AG08396 (cell line): Measurements from ENCODE around the gene DZANK1.
"Not testable (repeated sequence)": the region's sequence is repeated elsewhere in the genome, so short reads cannot be mapped to it uniquely, and the experiment has no call there.

ENCODE experiments used
- DNase-seq: peaks from one replicate; pipeline ENCODE4 v3.0.0; 2012; ENCODE audit warnings: low spot score, mixed read lengths

The DZANK1 gene

DNA sequence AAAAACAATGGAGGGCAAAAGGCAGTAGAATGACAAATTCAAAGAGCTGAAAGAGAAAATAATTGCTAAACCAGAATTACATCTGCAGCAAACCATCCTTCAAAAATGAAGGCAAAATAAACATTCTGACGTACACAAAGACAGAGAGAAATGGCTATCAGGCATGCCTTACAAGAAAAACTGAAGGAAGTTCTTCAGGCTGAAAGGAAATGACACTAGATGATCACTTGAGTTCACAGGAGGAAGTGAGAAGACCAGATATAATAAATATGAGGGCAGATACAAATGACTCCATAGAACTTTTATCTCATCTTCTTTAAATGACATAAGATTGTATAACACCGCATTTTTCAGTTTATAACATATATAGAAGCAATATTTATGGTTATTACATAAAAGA lies 30.0 kb downstream of the DZANK1 start:
- no peak for DNase-seq

DNA sequence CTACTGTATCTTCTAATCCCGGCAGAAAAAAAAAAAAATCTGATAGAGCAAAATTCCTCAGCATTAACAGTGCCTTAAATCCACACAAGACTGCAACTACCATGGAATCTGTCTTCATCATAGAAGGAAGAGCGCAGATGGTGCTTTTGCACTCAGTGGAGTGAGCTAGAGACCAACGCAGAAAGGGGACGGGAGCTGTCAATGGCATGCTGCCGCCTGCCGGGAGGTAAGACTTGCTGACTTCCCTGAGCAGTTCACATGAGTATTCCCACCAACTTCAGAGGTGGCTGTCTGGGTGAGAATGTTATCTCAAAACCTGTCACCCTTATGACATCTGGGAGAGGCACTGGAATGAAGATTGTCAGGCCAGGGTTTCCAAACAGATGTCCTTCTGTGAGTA lies 35.6 kb downstream of the DZANK1 start:
- DNase-seq, result no peak

- no peak for DNase-seq
Measured at GRCh38 chr20:18430172-18430826, 36.5 kb downstream of the DZANK1 start.

- DNase-seq, result peak; percentile 11
Measured at GRCh38 chr20:18428490-18429173, 38.2 kb downstream of the DZANK1 start.

GRCh38 chr20:18427214-18427613 lies 39.6 kb downstream of the DZANK1 start:
- no peak for DNase-seq

- DNase-seq, result no peak
Measured at GRCh38 chr20:18421608-18422007, 45.2 kb downstream of the DZANK1 start.

GRCh38 chr20:18416486-18416885 lies 50.3 kb downstream of the DZANK1 start:
- no peak for DNase-seq

- no peak for DNase-seq
Measured at GRCh38 chr20:18414140-18414539, 52.7 kb downstream of the DZANK1 start.

DNA sequence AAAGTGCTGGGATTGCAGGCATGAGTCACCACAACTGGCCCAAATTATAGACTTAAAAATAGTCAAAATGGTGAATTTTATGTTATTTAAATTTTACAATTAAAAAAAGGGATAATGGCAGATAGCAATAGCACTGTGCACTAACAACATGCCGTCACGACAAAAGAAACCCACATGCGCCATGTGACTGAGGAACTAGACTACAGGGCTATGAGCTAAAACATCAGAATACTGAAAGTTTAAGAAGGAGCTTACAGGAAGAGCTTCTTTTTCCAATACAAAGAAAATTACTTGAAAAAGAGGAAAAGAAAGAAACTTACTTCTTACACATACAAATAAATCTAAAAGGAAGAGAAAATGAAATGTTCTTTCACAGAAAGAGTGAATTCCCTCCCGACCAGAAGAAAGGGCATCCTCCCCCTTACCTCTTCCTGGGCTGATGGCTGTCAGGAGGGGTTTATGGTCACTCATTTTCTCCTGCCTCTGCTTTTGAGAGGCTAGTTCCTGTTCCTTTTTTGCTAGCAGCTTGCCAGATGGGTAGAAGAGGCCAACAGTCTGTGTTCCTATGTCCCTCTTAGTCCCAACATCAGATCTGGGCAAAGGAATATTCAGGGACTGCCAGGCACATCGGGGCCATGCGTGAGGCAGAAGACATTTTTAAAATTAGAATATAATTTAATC lies 54.5 kb downstream of the DZANK1 start:
- DNase-seq, result no peak

- DNase-seq, result no peak
Measured at GRCh38 chr20:18405826-18406225, 61.0 kb downstream of the DZANK1 start.

- no peak for DNase-seq
Measured at GRCh38 chr20:18404172-18404571, 62.7 kb downstream of the DZANK1 start.

- DNase-seq, result no peak
Measured at GRCh38 chr20:18403269-18403668, 63.6 kb downstream of the DZANK1 start.

GRCh38 chr20:18401305-18401704 lies 65.5 kb downstream of the DZANK1 start:
- DNase-seq, result no peak

- DNase-seq, result no peak
Measured at GRCh38 chr20:18400460-18400859, 66.4 kb downstream of the DZANK1 start.

GRCh38 chr20:18398713-18399112 lies 68.1 kb downstream of the DZANK1 start:
- not testable (repeated sequence) for DNase-seq

- DNase-seq, result no peak
Measured at GRCh38 chr20:18397030-18397429, 69.8 kb downstream of the DZANK1 start.

- DNase-seq, result no peak
Measured at GRCh38 chr20:18395544-18395943, 71.3 kb downstream of the DZANK1 start.

DNA sequence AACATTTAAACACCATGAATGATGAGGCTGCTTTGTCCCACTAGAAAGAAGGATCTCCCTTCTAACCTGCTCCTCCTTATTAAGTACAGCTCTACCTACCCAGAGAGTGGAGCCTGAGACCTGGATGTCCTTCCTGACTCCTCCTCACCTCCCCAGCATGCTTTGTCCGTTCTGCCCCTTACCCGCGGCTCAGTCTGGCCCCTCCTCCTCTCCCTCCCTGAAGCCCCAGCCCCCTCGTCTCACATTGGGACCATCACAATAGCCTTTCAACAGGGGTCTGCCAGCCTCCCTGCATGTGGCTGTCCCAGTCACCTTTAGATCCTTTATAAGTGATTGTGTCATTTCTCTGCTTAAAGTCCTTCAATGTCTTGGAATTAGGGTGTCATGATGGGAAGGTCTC lies 72.5 kb downstream of the DZANK1 start:
- DNase-seq, result no peak

- DNase-seq, result no peak
Measured at GRCh38 chr20:18391686-18392085, 75.1 kb downstream of the DZANK1 start.

DNA sequence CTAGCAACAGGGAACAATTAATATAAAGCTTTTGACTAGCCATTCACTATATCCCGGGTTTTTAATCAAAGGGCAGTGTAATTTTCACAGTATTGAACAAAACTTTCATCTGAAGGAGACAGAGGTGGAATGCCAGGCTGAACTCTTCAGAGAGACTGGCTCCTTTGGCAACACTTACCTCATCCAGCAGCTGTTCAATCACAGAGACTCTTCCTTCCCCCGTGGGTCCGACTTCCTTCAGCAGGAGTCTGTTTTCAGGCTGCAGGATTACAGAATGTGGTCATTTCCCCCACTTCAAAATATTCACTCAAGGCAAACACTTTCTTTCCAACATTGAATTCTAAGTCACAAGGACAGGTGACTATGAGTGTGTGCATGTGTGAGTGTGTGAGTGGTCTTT lies 76.6 kb downstream of the DZANK1 start:
- no peak for DNase-seq

GRCh38 chr20:18388860-18389259 lies 78.0 kb downstream of the DZANK1 start:
- DNase-seq, result peak; percentile 59

DNA sequence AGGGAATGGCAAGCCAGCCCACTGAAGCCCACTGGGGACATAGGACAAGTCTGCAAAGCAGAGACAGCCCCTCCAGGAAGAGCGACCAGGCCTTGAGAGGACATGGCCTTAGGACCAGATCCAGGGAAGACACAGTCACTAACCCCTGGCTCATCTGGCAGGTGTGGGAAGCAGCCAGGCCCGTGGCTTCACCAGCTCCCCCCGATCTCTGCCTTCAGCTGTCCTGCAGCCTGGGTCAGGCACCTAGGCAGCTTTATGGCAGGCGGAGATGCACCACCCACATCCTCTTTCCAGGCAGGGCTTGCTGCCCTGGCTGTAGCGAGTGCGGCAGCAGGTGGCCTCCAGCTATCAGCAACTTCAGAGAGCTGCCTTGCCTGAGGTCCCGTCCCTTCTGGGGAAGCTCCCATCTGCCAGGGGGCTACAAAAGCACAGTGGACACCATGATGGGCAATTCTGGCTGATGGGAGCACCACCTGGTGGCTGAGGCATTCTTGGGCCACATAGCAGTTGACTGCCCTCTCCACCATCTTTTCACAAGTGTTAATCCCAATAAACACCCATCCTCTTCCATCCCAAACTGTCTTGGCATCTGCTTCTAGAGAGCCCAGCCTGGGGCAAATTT lies 85.8 kb downstream of the DZANK1 start:
- DNase-seq, result no peak
